ENCODE results near the gene CTSA. TPM values are rescaled to one million over a fixed set of nuclear protein-coding genes. Genes with fewer than 3 reads are reported as not detected.

CTSA gene
- total and polyA plus RNA-seq, 9 of the 15 experiments (the other 6 are each of a cell fraction or from before 2014, with no cell fraction given) = 8.8 to 61.7 (median 28.3) TPM

DNA sequence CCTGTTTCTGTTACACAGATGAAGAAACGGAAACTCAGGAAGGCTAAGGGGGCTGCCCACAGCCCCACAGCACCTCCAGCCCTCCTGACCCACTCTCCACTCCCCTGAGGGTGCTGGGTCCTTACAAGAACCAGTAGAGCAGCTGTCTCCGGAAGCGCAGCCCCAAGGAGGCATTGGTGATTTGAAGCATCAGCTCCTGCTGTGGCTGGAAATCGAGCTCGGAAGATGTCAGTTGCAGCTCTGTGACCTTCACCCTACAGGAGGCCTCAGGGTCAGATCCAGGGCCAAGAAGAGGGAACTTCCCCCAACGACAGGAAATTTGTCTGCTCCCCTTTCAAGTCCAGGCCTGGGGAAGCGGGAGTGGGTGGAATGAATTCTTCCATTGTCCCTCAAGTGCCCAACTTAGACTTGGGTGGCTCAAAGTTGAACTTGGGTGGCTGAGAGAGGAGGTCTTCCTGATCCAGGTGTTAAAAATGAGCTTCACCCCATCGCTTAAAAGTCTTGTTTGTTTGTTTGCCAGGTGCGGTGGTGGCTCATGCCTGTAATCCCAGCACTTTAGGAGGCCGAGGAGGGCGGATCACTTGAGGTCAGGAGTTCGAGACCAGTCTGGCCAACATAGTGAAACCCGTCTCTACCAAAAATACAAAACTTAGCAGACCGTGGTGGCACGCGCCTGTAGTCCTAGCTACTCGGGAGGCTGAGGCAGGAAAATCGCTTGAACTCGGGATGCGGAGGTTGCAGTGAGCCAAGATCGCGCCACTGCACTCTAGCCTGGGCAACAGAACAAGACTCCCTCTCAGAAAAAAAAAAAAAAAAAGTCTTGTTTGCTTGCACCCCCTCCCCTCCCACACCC lies 18.9 kb downstream of the CTSA start (continued):
- no peak for TF ChIP-seq ZNF445 (CRISPR knock-in tag; IDR thresholded peaks at IDR 0.05; ENCODE audit: low read depth)
- no peak for TF ChIP-seq ARHGAP35 (IDR thresholded peaks at IDR 0.05; ENCODE audit: partially characterized antibody)
- no peak for TF ChIP-seq RBM34 (IDR thresholded peaks at IDR 0.05; ENCODE audit: borderline replicate concordance, insufficient read depth, low read length)
- no peak for TF ChIP-seq FOXP1 (CRISPR knock-in tag; IDR thresholded peaks at IDR 0.05)
- TF ChIP-seq CBFA2T3 (IDR thresholded peaks at IDR 0.05) = no peak
- no peak for TF ChIP-seq ZNF174 (CRISPR knock-in tag; IDR thresholded peaks at IDR 0.05)
- peak; percentile 87 for TF ChIP-seq ZNF175 (CRISPR knock-in tag; IDR thresholded peaks at IDR 0.05; ENCODE audit: low read depth)
- TF ChIP-seq CXXC5 (CRISPR knock-in tag; IDR thresholded peaks at IDR 0.05) = peak; percentile 15; the same call in 1 of the 2 replicates
- 0 out of 2 replicates have a peak, but pooled peaks have one; percentile 17 for TF ChIP-seq ZNF766 (CRISPR knock-in tag; conservative IDR thresholded peaks at IDR 0.05)
- TF ChIP-seq HDAC1 (IDR thresholded peaks at IDR 0.05) = 0 out of 4 replicates have a peak, but pooled peaks of 1 of the 2 experiments have one; percentile 3
- no peak for TF ChIP-seq NFXL1 (CRISPR knock-in tag; IDR thresholded peaks at IDR 0.05)
- no peak for TF ChIP-seq ZNF764 (CRISPR knock-in tag; IDR thresholded peaks at IDR 0.05; ENCODE audit: low read depth)
- TF ChIP-seq MIER1 (IDR thresholded peaks at IDR 0.05; ENCODE audit: low read depth) = 0 out of 2 replicates have a peak, but pooled peaks have one; percentile 73
- TF ChIP-seq ZBTB7A (IDR thresholded peaks at IDR 0.05; ENCODE audit: borderline replicate concordance, control insufficient read depth, low read depth, low read length) = 0 out of 2 replicates have a peak, but pooled peaks have one; percentile 39
- TF ChIP-seq KLF6 (CRISPR knock-in tag; IDR thresholded peaks at IDR 0.05; ENCODE audit: borderline replicate concordance) = no peak
- TF ChIP-seq, protein P1, sequence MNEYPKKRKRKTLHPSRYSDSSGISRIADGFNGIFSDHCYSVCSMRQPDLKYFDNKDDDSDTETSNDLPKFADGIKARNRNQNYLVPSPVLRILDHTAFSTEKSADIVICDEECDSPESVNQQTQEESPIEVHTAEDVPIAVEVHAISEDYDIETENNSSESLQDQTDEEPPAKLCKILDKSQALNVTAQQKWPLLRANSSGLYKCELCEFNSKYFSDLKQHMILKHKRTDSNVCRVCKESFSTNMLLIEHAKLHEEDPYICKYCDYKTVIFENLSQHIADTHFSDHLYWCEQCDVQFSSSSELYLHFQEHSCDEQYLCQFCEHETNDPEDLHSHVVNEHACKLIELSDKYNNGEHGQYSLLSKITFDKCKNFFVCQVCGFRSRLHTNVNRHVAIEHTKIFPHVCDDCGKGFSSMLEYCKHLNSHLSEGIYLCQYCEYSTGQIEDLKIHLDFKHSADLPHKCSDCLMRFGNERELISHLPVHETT (CRISPR knock-in tag; conservative IDR thresholded peaks at IDR 0.05 in 1 of 2, IDR thresholded peaks at IDR 0.05 in 1 of 2) = peak in 1 of 2 experiments; percentile 51; a peak in 1 of 4 replicates
- no peak for TF ChIP-seq ASH1L (IDR thresholded peaks at IDR 0.05; ENCODE audit: borderline replicate concordance, low read depth, partially characterized antibody)
- TF ChIP-seq LARP7 (IDR thresholded peaks at IDR 0.05) = 0 out of 2 replicates have a peak, but pooled peaks have one; percentile 10
- peak; percentile 27 for TF ChIP-seq HNRNPLL (IDR thresholded peaks at IDR 0.05; ENCODE audit: low read depth, low read length, poor library complexity, severe bottlenecking)
- TF ChIP-seq RBFOX2 (IDR thresholded peaks at IDR 0.05; ENCODE audit: low read depth, low read length) = 0 out of 2 replicates have a peak, but pooled peaks have one; percentile 10
- TF ChIP-seq NR2C1 (IDR thresholded peaks at IDR 0.05) = peak; percentile 73
- peak; percentile 80 for TF ChIP-seq NR2C1 (tag; IDR thresholded peaks at IDR 0.05)
- TF ChIP-seq ZBTB33 (CRISPR knock-in tag; IDR thresholded peaks at IDR 0.05) = 0 out of 2 replicates have a peak, but pooled peaks have one; percentile 21
- 0 out of 2 replicates have a peak, but pooled peaks have one; percentile 41 for TF ChIP-seq SMAD4 (CRISPR knock-in tag; conservative IDR thresholded peaks at IDR 0.05)
- TF ChIP-seq ZNF75A (CRISPR knock-in tag; IDR thresholded peaks at IDR 0.05) = no peak

Data from K562 (cell line).